ENCODE data around the gene RARRES2.
"Not testable (repeated sequence)": the region's sequence is repeated elsewhere in the genome, so short reads cannot be mapped to it uniquely, and the experiment has no call there.

The RARRES2 gene

GRCh38 chr7:150322114-150322832 is 19.2 kb downstream of the RARRES2 start:
- H3K9ac ChIP-seq: peak overlapping the region; percentile 98
- no peaks in the 10 kb centered on the region for H4K20me1 ChIP-seq (ENCODE audit: insufficient read depth)
- TF ChIP-seq, protein P1, sequence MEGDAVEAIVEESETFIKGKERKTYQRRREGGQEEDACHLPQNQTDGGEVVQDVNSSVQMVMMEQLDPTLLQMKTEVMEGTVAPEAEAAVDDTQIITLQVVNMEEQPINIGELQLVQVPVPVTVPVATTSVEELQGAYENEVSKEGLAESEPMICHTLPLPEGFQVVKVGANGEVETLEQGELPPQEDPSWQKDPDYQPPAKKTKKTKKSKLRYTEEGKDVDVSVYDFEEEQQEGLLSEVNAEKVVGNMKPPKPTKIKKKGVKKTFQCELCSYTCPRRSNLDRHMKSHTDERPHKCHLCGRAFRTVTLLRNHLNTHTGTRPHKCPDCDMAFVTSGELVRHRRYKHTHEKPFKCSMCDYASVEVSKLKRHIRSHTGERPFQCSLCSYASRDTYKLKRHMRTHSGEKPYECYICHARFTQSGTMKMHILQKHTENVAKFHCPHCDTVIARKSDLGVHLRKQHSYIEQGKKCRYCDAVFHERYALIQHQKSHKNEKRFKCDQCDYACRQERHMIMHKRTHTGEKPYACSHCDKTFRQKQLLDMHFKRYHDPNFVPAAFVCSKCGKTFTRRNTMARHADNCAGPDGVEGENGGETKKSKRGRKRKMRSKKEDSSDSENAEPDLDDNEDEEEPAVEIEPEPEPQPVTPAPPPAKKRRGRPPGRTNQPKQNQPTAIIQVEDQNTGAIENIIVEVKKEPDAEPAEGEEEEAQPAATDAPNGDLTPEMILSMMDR (conservative IDR thresholded peaks at IDR 0.05; ENCODE audit: low read depth, low read length): no peak
- H2AFZ ChIP-seq (ENCODE audit: low read depth): peak overlapping the region; percentile 76; the same call in 1 of the 2 replicates
- no peak overlapping the region for H3K4me3 ChIP-seq (IDR thresholded peaks at IDR 0.05; ENCODE audit: insufficient read depth, low read depth, low read length)
- peaks cover 51% of the 10 kb centered on the region for H3K4me1 ChIP-seq (ENCODE audit: low read depth, poor library complexity, severe bottlenecking)
- no peaks in the 10 kb centered on the region for H3K27me3 ChIP-seq (ENCODE audit: insufficient read depth, low read depth)
- peaks cover 70% of the 10 kb centered on the region for H3K79me2 ChIP-seq (ENCODE audit: insufficient read depth, low read depth)
- peak overlapping the region; percentile 80 for H3K4me2 ChIP-seq
- no peaks in the 10 kb centered on the region; the same call in 1 of the 2 replicates for H3K36me3 ChIP-seq (ENCODE audit: insufficient read depth)
- H3K27ac ChIP-seq: peak overlapping the region; percentile 93

GRCh38 chr7:150321788-150322113 is 19.7 kb downstream of the RARRES2 start:
- TF ChIP-seq, protein P1 (conservative IDR thresholded peaks at IDR 0.05; ENCODE audit: low read depth, low read length): no peak
- Histone ChIP-seq H3K9ac (peak overlapping the region; percentile 98), H3K27ac (peak overlapping the region; percentile 93), H3K4me3 (IDR thresholded peaks at IDR 0.05; ENCODE audit: insufficient read depth, low read depth, low read length) (no peak overlapping the region), H4K20me1 (ENCODE audit: insufficient read depth) (no peaks in the 10 kb centered on the region), H3K79me2 (ENCODE audit: insufficient read depth, low read depth) (peaks cover 70% of the 10 kb centered on the region), H2AFZ (ENCODE audit: low read depth) (peak overlapping the region; percentile 76; the same call in 1 of the 2 replicates), H3K4me1 (ENCODE audit: low read depth, poor library complexity, severe bottlenecking) (peaks cover 51% of the 10 kb centered on the region), H3K27me3 (ENCODE audit: insufficient read depth, low read depth) (no peaks in the 10 kb centered on the region), H3K4me2 (peak overlapping the region; percentile 80), H3K36me3 (ENCODE audit: insufficient read depth) (no peaks in the 10 kb centered on the region; the same call in 1 of the 2 replicates)

GRCh38 chr7:150317748-150318444 is 23.5 kb downstream of the RARRES2 start:
- Histone ChIP-seq H4K20me1 (ENCODE audit: insufficient read depth) (no peaks in the 10 kb centered on the region), H3K79me2 (ENCODE audit: insufficient read depth, low read depth) (peaks cover 53% of the 10 kb centered on the region), H3K36me3 (ENCODE audit: insufficient read depth) (no peaks in the 10 kb centered on the region), H2AFZ (ENCODE audit: low read depth) (no peak overlapping the region), H3K9ac (no peak overlapping the region), H3K4me3 (IDR thresholded peaks at IDR 0.05; ENCODE audit: insufficient read depth, low read depth, low read length) (no peak overlapping the region), H3K27me3 (ENCODE audit: insufficient read depth, low read depth) (no peaks in the 10 kb centered on the region), H3K4me1 (ENCODE audit: low read depth, poor library complexity, severe bottlenecking) (peaks cover 63% of the 10 kb centered on the region), H3K4me2 (no peak overlapping the region), H3K27ac (no peak overlapping the region)
- TF ChIP-seq, protein P1 (conservative IDR thresholded peaks at IDR 0.05; ENCODE audit: low read depth, low read length): no peak

- not testable (repeated sequence) for H3K27me3 ChIP-seq (ENCODE audit: insufficient read depth, low read depth); H3K36me3 ChIP-seq (ENCODE audit: insufficient read depth); H3K9ac ChIP-seq; H3K4me3 ChIP-seq (IDR thresholded peaks at IDR 0.05; ENCODE audit: insufficient read depth, low read depth, low read length); H2AFZ ChIP-seq (ENCODE audit: low read depth); H3K27ac ChIP-seq; H4K20me1 ChIP-seq (ENCODE audit: insufficient read depth); H3K4me2 ChIP-seq
- Histone ChIP-seq H3K4me1 (ENCODE audit: low read depth, poor library complexity, severe bottlenecking) (peaks cover 68% of the 10 kb centered on the region), H3K79me2 (ENCODE audit: insufficient read depth, low read depth) (peaks cover 44% of the 10 kb centered on the region)
Measured at GRCh38 chr7:150316987-150317386, 24.4 kb downstream of the RARRES2 start.

Data from KMS-11 (cell line).